Panc1 (cell line): Measurements from ENCODE around the gene JAM2. TPM values are rescaled to one million over a fixed set of nuclear protein-coding genes. Genes with fewer than 3 reads are reported as not detected.

Experiments used
- ATAC-seq: fragments of 200-7000 bp; cut with Tn5 transposase; 2 replicates; pipeline ENCODE4 v1.9.1; 2020; ENCODE audit warnings: mild to moderate bottlenecking, moderate library complexity
- BruUV-seq: library from RNA; stranded (reverse); fragments of 400-500 nt; replicated peaks from 2 replicates; lab custom pipeline; 2021; lab: Mats Ljungman, UMichigan
- CTCF ChIA-PET: fragments of 300-600 bp; sonication (Branson Sonifier 250); formaldehyde crosslinking; loops from one replicate; lab custom pipeline; 2022; ENCODE audit warnings: antibody characterized with exemption; lab: Charles Lee
- POLR2A ChIA-PET: fragments of 300-600 bp; sonication (Branson Sonifier 250); formaldehyde crosslinking; loops from one replicate; lab custom pipeline; 2022; ENCODE audit warnings: antibody characterized with exemption; lab: Charles Lee
- DNase-seq: peaks from one replicate; pipeline ENCODE4 v3.0.0-alpha.2; 2010; ENCODE audit warnings: low read depth, low spot score
- H3K27ac ChIP-seq: 2 replicates; pipeline ENCODE4 v1.5.1; 2011; ENCODE audit warnings: mild to moderate bottlenecking, low read length, inconsistent platforms
- H3K27me3 ChIP-seq: fragments of 200-500 bp; sonication (Bioruptor generic); 2 replicates; pipeline ENCODE4 v1.6.0; 2014; ENCODE audit warnings: low read length, inconsistent platforms; ENCODE audit not compliant: control insufficient read depth, insufficient read depth
- H3K36me3 ChIP-seq: fragments of 200-500 bp; sonication (Bioruptor generic); 2 replicates; pipeline ENCODE4 v1.5.1; 2014; ENCODE audit warnings: inconsistent platforms, mild to moderate bottlenecking, low read length, moderate library complexity; ENCODE audit not compliant: control insufficient read depth, insufficient read depth
- H3K4me1 ChIP-seq: 2 replicates; pipeline ENCODE4 v1.5.1; 2011; ENCODE audit warnings: inconsistent platforms, mild to moderate bottlenecking, low read length, moderate library complexity; ENCODE audit not compliant: control insufficient read depth, insufficient read depth
- H3K4me3 ChIP-seq, 2 experiments: 2 replicates each; pipeline ENCODE4 v1.5.1; 2011 to 2012; ENCODE audit warnings: low read depth in 2 of 2, low read length in 2 of 2, mild to moderate bottlenecking in 2 of 2, inconsistent platforms in 1 of 2, moderate library complexity in 1 of 2
- H3K9me3 ChIP-seq: fragments of 200-500 bp; sonication (Bioruptor generic); 2 replicates; pipeline ENCODE4 v1.5.1; 2014; ENCODE audit warnings: low read depth, mild to moderate bottlenecking, inconsistent platforms, low read length, moderate library complexity; ENCODE audit not compliant: control insufficient read depth, insufficient read depth
- CTCF ChIP-seq: fragments of 450-650 bp; IDR thresholded peaks from 2 replicates; pipeline ENCODE4 v1.5.1; 2017; ENCODE audit warnings: mild to moderate bottlenecking
- POLR2AphosphoS5 ChIP-seq: IDR thresholded peaks from 2 replicates; pipeline ENCODE4 v1.6.1; 2012; ENCODE audit warnings: mild to moderate bottlenecking, low read depth, low read length, moderate library complexity
- REST ChIP-seq, 2 experiments: IDR thresholded peaks; 2 replicates each; pipeline ENCODE4 v1.6.1; 2011 to 2012; ENCODE audit warnings: low read depth in 2 of 2, control low read depth in 1 of 2, low read length in 1 of 2, mild to moderate bottlenecking in 1 of 2, moderate library complexity in 1 of 2; ENCODE audit not compliant: insufficient read depth in 1 of 2
- SIN3A ChIP-seq: IDR thresholded peaks from 2 replicates; pipeline ENCODE4 v1.6.1; 2012; ENCODE audit warnings: low read depth, mild to moderate bottlenecking, low read length, moderate library complexity, borderline replicate concordance; ENCODE audit not compliant: insufficient read depth
- TCF7L2 ChIP-seq: IDR thresholded peaks from 2 replicates; pipeline ENCODE4 v1.6.1; 2011; ENCODE audit warnings: mild to moderate bottlenecking, low read depth, low read length, inconsistent platforms
- in situ Hi-C: cut with HindIII; loops from 2 replicates; pipeline ENCODE4 v1.10.0; 2016; ENCODE audit warnings: low sequenced_read_pairs, low pct_unique_long_range_greater_than_20kb
- intact Hi-C: fragments of 100-400 bp; cut with micrococcal nuclease; formaldehyde crosslinking; loops from one replicate; pipeline ENCODE4 v1.10.0; 2022; ENCODE audit not compliant: unreplicated experiment
- total RNA-seq: library from RNA; stranded (reverse); gene quantifications from one replicate; pipeline ENCODE4 v1.2.1, GENCODE V29; 2021; ENCODE audit not compliant: unreplicated experiment

The JAM2 gene
- total RNA-seq, 1 experiment from 2014 or later: 0.21 TPM

DNA sequence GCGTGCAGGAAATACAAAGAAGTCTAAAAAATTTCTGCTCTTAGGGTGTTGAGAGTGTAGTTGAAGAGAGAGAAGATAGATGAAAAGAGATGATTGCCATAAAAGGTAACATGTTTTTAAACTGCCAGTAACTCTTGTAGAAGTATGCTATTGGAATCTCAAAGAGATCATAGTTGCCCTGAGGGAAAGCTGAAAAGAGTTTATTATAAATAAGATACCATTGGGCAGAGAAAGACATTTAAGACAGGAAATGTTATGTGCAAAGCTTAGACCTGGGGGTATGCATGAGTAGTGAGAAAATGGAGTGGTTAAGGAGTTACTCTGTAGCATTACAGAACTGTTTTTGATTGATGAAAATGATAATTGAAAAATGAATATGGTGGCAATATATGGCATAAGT is 113.4 kb downstream of the JAM2 start:
- CTCF ChIA-PET: no interaction called here
- Histone ChIP-seq H3K27me3 (no peaks in the 10 kb centered on the region), H3K4me1 (no peaks in the 10 kb centered on the region), H3K27ac (no peak overlapping the region), H3K9me3 (no peaks in the 10 kb centered on the region), H3K36me3 (peaks cover 9% of the 10 kb centered on the region; the same call in 1 of the 2 replicates), H3K4me3 (no peak overlapping the region)
- intact Hi-C loops (no loop called here), in situ Hi-C loops (no loop called here)
- ATAC-seq (no peak), DNase-seq (no peak)
- BruUV-seq: no TSS peak
- TF ChIP-seq REST (IDR thresholded peaks at IDR 0.05; ENCODE audit: insufficient read depth in 1 of 2, low read depth in 2 of 2, low read length in 1 of 2): no peak
- no peak for TF ChIP-seq TCF7L2
- TF ChIP-seq POLR2AphosphoS5: no peak
- TF ChIP-seq SIN3A: no peak
- no peak for TF ChIP-seq CTCF
- POLR2A ChIA-PET: no interaction called here

- no peak overlapping the region for H3K4me3 ChIP-seq
- ChIA-PET POLR2A (no interaction called here), CTCF (no interaction called here)
- TF ChIP-seq CTCF: no peak
- TF ChIP-seq REST (IDR thresholded peaks at IDR 0.05; ENCODE audit: insufficient read depth in 1 of 2, low read depth in 2 of 2, low read length in 1 of 2): no peak
- TF ChIP-seq SIN3A: no peak
- TF ChIP-seq POLR2AphosphoS5: no peak
- no peak for TF ChIP-seq TCF7L2
- peaks cover 4% of the 10 kb centered on the region; the same call in 1 of the 2 replicates for H3K36me3 ChIP-seq
- no peaks in the 10 kb centered on the region for H3K4me1 ChIP-seq
- intact Hi-C loops: no loop called here
- no peak for DNase-seq
- BruUV-seq: no TSS peak
- no peaks in the 10 kb centered on the region for H3K9me3 ChIP-seq
- no peak for ATAC-seq
- in situ Hi-C loops: no loop called here
- H3K27me3 ChIP-seq: no peaks in the 10 kb centered on the region
- H3K27ac ChIP-seq: no peak overlapping the region
Measured at GRCh38 chr21:25756190-25756932, 117.3 kb downstream of the JAM2 start.
